ENCODE results near the gene UBAC2. TPM values are rescaled to one million over a fixed set of nuclear protein-coding genes. Genes with fewer than 3 reads are reported as not detected.

UBAC2 gene
- total RNA-seq, 4 donors from 2014 or later: 54.4 to 65.9 (median 59.5) TPM

DNA sequence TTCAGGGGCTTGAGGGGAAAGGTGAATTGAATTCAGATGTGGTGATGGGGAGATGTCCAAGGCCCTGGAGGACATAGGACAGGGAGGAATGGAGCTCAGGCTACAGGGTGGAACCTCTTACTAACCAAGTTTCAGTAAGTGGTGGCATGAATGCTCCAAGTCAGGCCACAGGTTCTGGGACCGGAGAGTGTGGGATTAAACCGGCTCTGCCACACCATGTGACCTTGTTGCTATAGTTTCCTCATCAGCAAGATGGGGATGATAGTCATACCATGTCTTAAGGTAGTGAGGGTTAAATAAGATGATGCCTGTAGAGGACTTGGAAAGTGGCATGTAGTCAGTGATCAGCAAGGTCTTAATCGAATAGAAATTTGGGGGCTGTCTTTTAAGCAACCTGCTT is 90.2 kb downstream of the UBAC2 start:
- TF ChIP-seq POLR2A (IDR thresholded peaks at IDR 0.05): no peak
- TF ChIP-seq, protein P1, sequence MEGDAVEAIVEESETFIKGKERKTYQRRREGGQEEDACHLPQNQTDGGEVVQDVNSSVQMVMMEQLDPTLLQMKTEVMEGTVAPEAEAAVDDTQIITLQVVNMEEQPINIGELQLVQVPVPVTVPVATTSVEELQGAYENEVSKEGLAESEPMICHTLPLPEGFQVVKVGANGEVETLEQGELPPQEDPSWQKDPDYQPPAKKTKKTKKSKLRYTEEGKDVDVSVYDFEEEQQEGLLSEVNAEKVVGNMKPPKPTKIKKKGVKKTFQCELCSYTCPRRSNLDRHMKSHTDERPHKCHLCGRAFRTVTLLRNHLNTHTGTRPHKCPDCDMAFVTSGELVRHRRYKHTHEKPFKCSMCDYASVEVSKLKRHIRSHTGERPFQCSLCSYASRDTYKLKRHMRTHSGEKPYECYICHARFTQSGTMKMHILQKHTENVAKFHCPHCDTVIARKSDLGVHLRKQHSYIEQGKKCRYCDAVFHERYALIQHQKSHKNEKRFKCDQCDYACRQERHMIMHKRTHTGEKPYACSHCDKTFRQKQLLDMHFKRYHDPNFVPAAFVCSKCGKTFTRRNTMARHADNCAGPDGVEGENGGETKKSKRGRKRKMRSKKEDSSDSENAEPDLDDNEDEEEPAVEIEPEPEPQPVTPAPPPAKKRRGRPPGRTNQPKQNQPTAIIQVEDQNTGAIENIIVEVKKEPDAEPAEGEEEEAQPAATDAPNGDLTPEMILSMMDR (IDR thresholded peaks at IDR 0.05): no peak
- H3K9me3 ChIP-seq: no peaks in the 10 kb centered on the region
- DNase-seq: no peak
- H3K27ac ChIP-seq: no peak overlapping the region
- no peaks in the 10 kb centered on the region for H3K36me3 ChIP-seq
- intact Hi-C loops (cut with DNase I; ENCODE audit: low total_unique reads): no loop called here
- no peak overlapping the region for H3K4me3 ChIP-seq
- no peaks in the 10 kb centered on the region for H3K27me3 ChIP-seq
- H3K4me1 ChIP-seq: no peaks in the 10 kb centered on the region

DNA sequence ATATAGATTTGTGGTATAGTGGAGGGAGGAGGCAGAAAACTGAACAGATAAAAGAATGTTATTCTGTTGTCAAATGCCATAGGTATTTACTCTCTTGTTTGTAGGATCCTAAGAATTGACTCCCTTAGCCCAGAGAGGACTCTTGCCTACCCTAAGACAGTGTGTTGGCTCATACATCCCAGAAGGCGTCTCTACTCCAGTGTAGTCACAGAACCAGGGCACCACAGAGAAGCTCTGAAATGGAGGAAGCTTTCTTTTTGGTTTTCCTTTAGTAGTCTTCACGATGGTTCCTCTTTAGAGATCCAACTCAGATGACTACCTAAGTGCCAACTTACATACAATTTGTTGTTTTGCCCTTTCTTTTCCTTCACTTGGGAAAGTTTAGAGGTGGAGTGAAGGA is 92.5 kb downstream of the UBAC2 start:
- Histone ChIP-seq H3K36me3 (no peaks in the 10 kb centered on the region), H3K4me3 (no peak overlapping the region), H3K9me3 (no peaks in the 10 kb centered on the region), H3K4me1 (no peaks in the 10 kb centered on the region), H3K27me3 (no peaks in the 10 kb centered on the region), H3K27ac (no peak overlapping the region)
- no peak for DNase-seq
- TF ChIP-seq, protein P1 (IDR thresholded peaks at IDR 0.05): no peak
- TF ChIP-seq POLR2A (IDR thresholded peaks at IDR 0.05): no peak
- intact Hi-C loops (cut with DNase I; ENCODE audit: low total_unique reads): no loop called here

DNA sequence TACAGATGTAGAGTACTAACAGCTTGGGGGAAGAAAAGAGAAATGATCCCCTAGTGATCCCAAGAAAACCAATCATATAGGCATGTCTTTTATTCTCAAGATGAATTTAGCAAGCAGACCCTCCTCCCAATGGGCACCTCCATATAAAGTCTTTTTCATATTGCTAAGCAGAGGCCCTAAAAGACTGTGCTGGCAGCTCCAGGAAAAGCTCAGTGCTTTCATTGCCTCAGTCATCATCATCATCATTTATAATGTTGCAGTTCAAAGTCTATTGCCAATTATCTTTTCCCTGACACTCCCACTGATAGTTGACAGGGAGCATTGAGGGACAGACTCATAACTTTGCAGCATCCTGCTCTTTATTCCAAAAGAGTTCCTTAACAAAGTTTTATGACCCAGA is 93.5 kb downstream of the UBAC2 start:
- H3K27ac ChIP-seq: no peak overlapping the region
- intact Hi-C loops (cut with DNase I; ENCODE audit: low total_unique reads): no loop called here
- H3K9me3 ChIP-seq: no peaks in the 10 kb centered on the region
- no peaks in the 10 kb centered on the region for H3K27me3 ChIP-seq
- DNase-seq: no peak
- no peaks in the 10 kb centered on the region for H3K36me3 ChIP-seq
- no peak for TF ChIP-seq POLR2A (IDR thresholded peaks at IDR 0.05)
- TF ChIP-seq, protein P1 (IDR thresholded peaks at IDR 0.05): no peak
- no peak overlapping the region for H3K4me3 ChIP-seq
- no peaks in the 10 kb centered on the region for H3K4me1 ChIP-seq

DNA sequence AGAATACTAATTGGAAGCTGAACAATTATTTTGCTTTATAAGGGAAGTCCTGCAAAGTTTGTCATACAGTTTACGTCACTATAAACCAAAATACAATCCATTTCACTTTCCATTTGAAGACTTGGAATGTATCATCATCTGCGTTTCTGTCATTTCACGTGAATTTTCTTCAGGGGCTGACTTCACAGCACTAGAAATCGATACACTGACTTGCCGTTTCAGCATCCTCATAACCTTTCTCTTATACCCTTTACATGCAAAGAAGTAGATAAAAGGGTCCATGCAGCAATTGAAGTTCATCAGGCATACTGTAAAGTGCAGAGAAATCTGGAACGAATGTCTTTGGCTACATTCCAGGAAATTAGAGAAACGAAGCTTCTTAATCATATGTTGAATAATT is 94.3 kb downstream of the UBAC2 start:
- Histone ChIP-seq H3K4me3 (no peak overlapping the region), H3K36me3 (no peaks in the 10 kb centered on the region), H3K4me1 (no peaks in the 10 kb centered on the region), H3K9me3 (no peaks in the 10 kb centered on the region), H3K27me3 (no peaks in the 10 kb centered on the region), H3K27ac (no peak overlapping the region)
- DNase-seq: no peak
- no peak for TF ChIP-seq POLR2A (IDR thresholded peaks at IDR 0.05)
- TF ChIP-seq, protein P1 (IDR thresholded peaks at IDR 0.05): no peak
- intact Hi-C loops (cut with DNase I; ENCODE audit: low total_unique reads): no loop called here

DNA sequence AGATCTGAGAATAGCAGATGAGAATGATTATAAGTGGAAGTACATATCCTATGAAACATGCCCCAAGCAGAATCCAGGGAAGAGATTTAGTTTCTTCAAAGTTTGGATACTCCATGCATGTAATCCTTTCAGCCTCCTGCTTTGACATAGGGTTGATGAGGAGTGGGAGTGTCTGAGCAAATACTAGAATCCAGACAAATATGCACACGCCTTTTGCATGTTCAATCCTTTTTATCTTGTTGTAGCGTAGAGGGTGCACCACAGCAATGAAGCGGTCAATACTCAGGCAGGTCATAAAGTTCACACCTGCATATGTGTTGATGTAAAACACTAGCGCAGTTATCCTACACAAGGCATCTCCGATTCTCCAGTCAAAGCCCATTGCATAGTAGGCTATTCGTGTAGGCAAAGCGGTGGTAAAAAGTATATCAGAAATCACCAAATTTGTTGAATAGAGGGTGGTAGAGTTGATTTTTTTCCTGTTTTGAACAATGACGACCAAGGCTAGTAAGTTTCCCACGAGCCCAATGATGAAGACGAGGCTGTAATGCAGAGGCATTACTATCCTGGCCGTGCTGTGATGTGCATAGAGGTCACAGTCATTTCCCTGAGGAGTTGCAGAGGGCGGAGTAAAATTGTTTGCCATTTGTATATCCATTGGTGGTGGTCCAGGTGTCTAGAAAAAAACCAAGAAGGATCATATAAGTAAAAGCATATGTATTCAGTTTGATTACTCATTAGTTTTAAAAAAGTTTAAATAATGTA is 95.0 kb downstream of the UBAC2 start:
- no peaks in the 10 kb centered on the region for H3K9me3 ChIP-seq
- no peak for DNase-seq
- no peaks in the 10 kb centered on the region for H3K36me3 ChIP-seq
- intact Hi-C loops (cut with DNase I; ENCODE audit: low total_unique reads): no loop called here
- no peak overlapping the region for H3K27ac ChIP-seq
- no peak overlapping the region for H3K4me3 ChIP-seq
- H3K27me3 ChIP-seq: no peaks in the 10 kb centered on the region
- TF ChIP-seq, protein P1 (IDR thresholded peaks at IDR 0.05): no peak
- TF ChIP-seq POLR2A (IDR thresholded peaks at IDR 0.05): no peak
- H3K4me1 ChIP-seq: no peaks in the 10 kb centered on the region

Data from uterus (tissue), 4 donors.